Measurements from ENCODE around the gene MC3R.
"Not testable (repeated sequence)": the region's sequence is repeated elsewhere in the genome, so short reads cannot be mapped to it uniquely, and the experiment has no call there.

Gene MC3R

GRCh38 chr20:56213321-56213720, 35.2 kb upstream of the MC3R start:
- Histone ChIP-seq H3F3A (ENCODE audit: low read depth) (no peaks in the 10 kb centered on the region), H3K4me2 (ENCODE audit: low read depth, low read length, poor library complexity, severe bottlenecking) (no peak overlapping the region), H3K27me3 (ENCODE audit: insufficient read depth, low read length, poor library complexity, severe bottlenecking) (no peaks in the 10 kb centered on the region), H3K4me3 (ENCODE audit: low read length, poor library complexity, severe bottlenecking) (no peak overlapping the region), H3K79me2 (ENCODE audit: insufficient read depth, low read length) (no peaks in the 10 kb centered on the region), H3K9me3 (ENCODE audit: insufficient read depth, low read depth, low read length) (no peaks in the 10 kb centered on the region), H3K9ac (ENCODE audit: low read depth, low read length, poor library complexity, severe bottlenecking) (no peak overlapping the region), H3K4me1 (ENCODE audit: insufficient read depth, low read length, poor library complexity, severe bottlenecking) (no peaks in the 10 kb centered on the region), H3K9me2 (replicated peaks; ENCODE audit: low read depth, low read length) (no peaks in the 10 kb centered on the region), H2AFZ (ENCODE audit: low read length) (no peak overlapping the region), H3K36me3 (ENCODE audit: insufficient read depth, low read length) (no peaks in the 10 kb centered on the region), H4K20me1 (ENCODE audit: insufficient read depth, low read length, poor library complexity, severe bottlenecking) (no peaks in the 10 kb centered on the region)
- TF ChIP-seq CTCF (conservative IDR thresholded peaks at IDR 0.05; ENCODE audit: low read length) (no peak), EZH2phosphoT487 (IDR thresholded peaks at IDR 0.05; ENCODE audit: borderline replicate concordance) (no peak)

- H3K4me1 ChIP-seq (ENCODE audit: insufficient read depth, low read length, poor library complexity, severe bottlenecking) = no peaks in the 10 kb centered on the region
- no peak overlapping the region for H3K9ac ChIP-seq (ENCODE audit: low read depth, low read length, poor library complexity, severe bottlenecking)
- H3K27me3 ChIP-seq (ENCODE audit: insufficient read depth, low read length, poor library complexity, severe bottlenecking) = no peaks in the 10 kb centered on the region
- no peaks in the 10 kb centered on the region for H3K79me2 ChIP-seq (ENCODE audit: insufficient read depth, low read length)
- TF ChIP-seq EZH2phosphoT487 (IDR thresholded peaks at IDR 0.05; ENCODE audit: borderline replicate concordance) (no peak), CTCF (conservative IDR thresholded peaks at IDR 0.05; ENCODE audit: low read length) (no peak)
- no peak overlapping the region for H3K4me2 ChIP-seq (ENCODE audit: low read depth, low read length, poor library complexity, severe bottlenecking)
- H3F3A ChIP-seq (ENCODE audit: low read depth) = no peaks in the 10 kb centered on the region
- no peaks in the 10 kb centered on the region for H3K9me2 ChIP-seq (replicated peaks; ENCODE audit: low read depth, low read length)
- no peak overlapping the region for H3K4me3 ChIP-seq (ENCODE audit: low read length, poor library complexity, severe bottlenecking)
- H3K36me3 ChIP-seq (ENCODE audit: insufficient read depth, low read length) = no peaks in the 10 kb centered on the region
- no peaks in the 10 kb centered on the region for H4K20me1 ChIP-seq (ENCODE audit: insufficient read depth, low read length, poor library complexity, severe bottlenecking)
- no peaks in the 10 kb centered on the region for H3K9me3 ChIP-seq (ENCODE audit: insufficient read depth, low read depth, low read length)
- H2AFZ ChIP-seq (ENCODE audit: low read length) = no peak overlapping the region
Observed at GRCh38 chr20:56215115-56215514, 33.4 kb upstream of the MC3R start.

- Histone ChIP-seq H4K20me1 (ENCODE audit: insufficient read depth, low read length, poor library complexity, severe bottlenecking) (no peaks in the 10 kb centered on the region), H3K4me1 (ENCODE audit: insufficient read depth, low read length, poor library complexity, severe bottlenecking) (no peaks in the 10 kb centered on the region), H3K79me2 (ENCODE audit: insufficient read depth, low read length) (no peaks in the 10 kb centered on the region), H3K4me3 (ENCODE audit: low read length, poor library complexity, severe bottlenecking) (no peak overlapping the region), H3K9me3 (ENCODE audit: insufficient read depth, low read depth, low read length) (no peaks in the 10 kb centered on the region), H3F3A (ENCODE audit: low read depth) (no peaks in the 10 kb centered on the region), H3K4me2 (ENCODE audit: low read depth, low read length, poor library complexity, severe bottlenecking) (no peak overlapping the region), H3K9me2 (replicated peaks; ENCODE audit: low read depth, low read length) (no peaks in the 10 kb centered on the region), H3K27me3 (ENCODE audit: insufficient read depth, low read length, poor library complexity, severe bottlenecking) (no peaks in the 10 kb centered on the region), H3K36me3 (ENCODE audit: insufficient read depth, low read length) (no peaks in the 10 kb centered on the region), H2AFZ (ENCODE audit: low read length) (no peak overlapping the region), H3K9ac (ENCODE audit: low read depth, low read length, poor library complexity, severe bottlenecking) (no peak overlapping the region)
- no peak for TF ChIP-seq CTCF (conservative IDR thresholded peaks at IDR 0.05; ENCODE audit: low read length)
- TF ChIP-seq EZH2phosphoT487 (IDR thresholded peaks at IDR 0.05; ENCODE audit: borderline replicate concordance) = no peak
Observed at GRCh38 chr20:56217829-56218228, 30.7 kb upstream of the MC3R start.

GRCh38 chr20:56221186-56221585, 27.3 kb upstream of the MC3R start:
- H4K20me1 ChIP-seq (ENCODE audit: insufficient read depth, low read length, poor library complexity, severe bottlenecking); H3K9me2 ChIP-seq (replicated peaks; ENCODE audit: low read depth, low read length); H3K79me2 ChIP-seq (ENCODE audit: insufficient read depth, low read length); H3K36me3 ChIP-seq (ENCODE audit: insufficient read depth, low read length); H3K4me3 ChIP-seq (ENCODE audit: low read length, poor library complexity, severe bottlenecking); H3F3A ChIP-seq (ENCODE audit: low read depth); H3K9me3 ChIP-seq (ENCODE audit: insufficient read depth, low read depth, low read length); H3K27me3 ChIP-seq (ENCODE audit: insufficient read depth, low read length, poor library complexity, severe bottlenecking); H3K4me1 ChIP-seq (ENCODE audit: insufficient read depth, low read length, poor library complexity, severe bottlenecking); H2AFZ ChIP-seq (ENCODE audit: low read length); H3K9ac ChIP-seq (ENCODE audit: low read depth, low read length, poor library complexity, severe bottlenecking); H3K4me2 ChIP-seq (ENCODE audit: low read depth, low read length, poor library complexity, severe bottlenecking): not testable (repeated sequence)

Data from Loucy (cell line).